HG03520 (cell line): ENCODE measurements around the gene COL5A3.
"Not testable (repeated sequence)": the region's sequence is repeated elsewhere in the genome, so short reads cannot be mapped to it uniquely, and the experiment has no call there.

Experiments used
- ATAC-seq: cut with Tn5 transposase; IDR thresholded peaks from one replicate; pipeline ENCODE4 v1.9.1; 2021; ENCODE audit warnings: mild to moderate bottlenecking, moderate library complexity; ENCODE audit not compliant: unreplicated experiment

The COL5A3 gene

GRCh38 chr19:10010247-10010691 is at the start of gene COL5A3:
Gene COL5A3, minus strand, starts transcription at chr19:10010504. Its CDS starts 119 bp downstream, at chr19:10010385.
- no peak for ATAC-seq

DNA sequence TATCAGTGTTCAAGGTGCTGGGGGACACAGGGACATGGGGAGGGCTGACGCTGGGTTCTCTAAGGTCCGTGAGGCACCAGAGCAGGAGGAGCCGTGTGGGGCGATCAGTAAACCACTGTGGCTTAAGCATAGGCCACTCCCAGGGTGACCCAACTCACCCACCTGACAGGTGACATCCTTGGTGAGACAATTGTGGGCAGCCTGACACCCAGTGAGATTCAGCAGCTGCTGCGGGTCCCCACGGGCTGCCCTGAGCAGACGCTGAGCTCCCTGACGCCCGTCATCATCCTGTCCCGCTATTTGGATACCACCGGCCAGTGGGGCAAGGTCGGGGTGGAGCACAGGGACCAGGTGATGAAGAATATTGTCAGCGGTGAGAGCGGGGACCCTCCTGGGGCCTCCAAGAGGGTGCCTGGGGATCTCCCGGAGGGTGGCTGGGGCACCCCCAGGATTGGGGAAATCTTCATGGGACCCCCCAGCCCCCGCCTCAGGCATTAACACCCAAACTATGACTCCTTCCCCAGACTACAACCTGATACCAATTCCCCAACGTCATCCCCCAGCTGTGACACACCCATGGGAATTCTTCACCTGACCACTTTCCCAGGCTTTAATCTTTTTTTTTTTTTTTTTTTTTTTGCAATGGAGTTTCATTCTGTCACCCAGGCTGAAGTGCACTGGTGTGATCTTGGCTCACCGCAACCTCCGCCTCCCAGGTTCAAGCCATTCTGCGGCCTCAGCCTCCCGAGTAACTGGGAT is 42.5 kb upstream of the COL5A3 start:
- no peak for ATAC-seq

DNA sequence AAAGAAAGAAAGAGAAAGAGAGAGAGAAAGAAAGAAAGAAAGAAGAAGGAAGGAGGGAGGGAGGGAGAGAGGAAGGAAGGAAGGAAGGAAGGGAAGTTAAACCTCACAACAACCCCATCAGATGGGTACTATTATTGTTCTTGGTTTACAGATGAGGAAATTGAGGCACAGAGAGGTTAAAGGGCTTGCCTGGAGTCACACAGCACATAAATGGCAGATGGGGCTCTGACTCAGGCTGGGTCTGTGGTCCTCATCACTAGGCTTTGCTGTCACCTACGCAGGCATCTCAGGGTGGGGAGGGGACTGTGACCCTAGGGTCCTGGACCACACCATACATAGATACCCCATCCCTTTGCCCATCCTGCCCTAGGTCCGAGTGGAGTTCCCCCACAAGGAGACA is 39.3 kb upstream of the COL5A3 start:
- no peak for ATAC-seq

DNA sequence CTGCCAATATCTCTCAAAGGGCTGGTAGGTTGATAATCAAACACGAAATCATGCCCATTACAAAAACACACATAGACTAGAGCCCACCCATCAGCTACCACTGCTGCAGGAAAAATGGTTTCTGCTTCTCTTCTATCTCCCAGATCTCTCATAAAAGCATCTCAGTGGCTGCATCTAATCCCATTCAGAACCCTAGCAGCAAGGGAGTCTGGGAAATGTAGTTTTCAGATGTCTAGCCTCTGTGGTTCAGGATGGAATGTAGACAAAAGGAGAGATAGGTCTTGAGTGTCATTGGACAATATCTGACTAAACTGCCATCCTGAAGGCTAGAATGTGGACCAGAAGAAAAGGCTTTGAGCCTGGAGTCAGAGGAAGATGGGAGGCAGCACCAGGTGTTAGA is 35.1 kb upstream of the COL5A3 start:
- no peak for ATAC-seq

GRCh38 chr19:10044390-10044789 is 34.1 kb upstream of the COL5A3 start:
- ATAC-seq: no peak

DNA sequence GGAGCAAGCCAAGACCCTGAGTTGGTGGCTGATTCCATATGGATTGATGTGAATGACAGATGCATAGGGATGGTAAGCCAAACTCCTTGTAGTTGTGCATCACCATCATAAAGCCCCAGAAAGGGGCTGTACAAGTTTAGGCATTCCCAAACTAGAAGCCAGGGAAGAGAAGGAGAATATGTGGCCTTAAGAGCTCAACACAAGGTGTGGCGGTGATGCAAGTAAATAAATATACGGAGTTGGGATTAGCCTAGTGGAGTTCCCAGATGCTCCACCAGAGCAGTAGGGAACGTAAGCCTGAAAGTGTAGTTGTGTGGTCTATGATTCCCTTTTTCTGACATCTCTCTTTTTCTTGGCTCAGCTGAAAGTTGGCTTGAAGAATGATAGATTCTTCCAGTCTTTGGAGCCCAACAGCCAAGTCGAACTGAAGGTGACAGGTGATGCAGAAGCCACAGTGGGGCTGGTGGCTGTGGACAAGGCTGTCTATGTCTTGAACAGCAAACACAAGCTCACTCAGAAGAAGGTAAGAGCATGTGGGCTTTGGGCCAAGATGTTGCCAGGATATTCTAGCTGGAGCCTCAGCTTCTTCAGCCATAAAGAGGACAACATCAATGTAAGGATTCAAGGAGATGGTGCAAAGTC is 33.1 kb upstream of the COL5A3 start:
- no peak for ATAC-seq

GRCh38 chr19:10037809-10038208 is 27.5 kb upstream of the COL5A3 start:
- no peak for ATAC-seq

GRCh38 chr19:10037367-10037766 is 27.1 kb upstream of the COL5A3 start:
- ATAC-seq: no peak

DNA sequence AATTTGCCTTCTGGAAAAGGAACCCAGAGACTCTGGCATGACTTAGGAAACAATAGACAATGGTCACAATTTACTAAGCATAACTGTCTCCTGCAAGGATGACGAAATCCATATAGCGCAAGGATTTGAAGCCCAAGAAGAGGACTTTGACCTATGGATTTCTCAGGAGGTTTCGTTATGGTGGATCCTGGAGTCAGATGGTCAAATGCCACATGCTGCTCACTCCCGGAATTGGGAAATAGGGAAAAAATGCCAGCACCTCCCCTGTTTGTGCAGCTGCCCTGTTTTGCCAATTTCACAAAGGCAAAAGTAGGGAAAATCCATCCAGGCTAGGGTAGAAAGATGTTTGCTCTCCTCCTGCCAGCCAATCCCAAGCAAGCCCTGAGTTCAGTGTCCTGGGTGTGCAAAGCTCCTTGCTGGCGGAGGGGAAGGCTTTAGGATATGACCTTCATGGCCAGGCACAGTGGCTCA is 26.3 kb upstream of the COL5A3 start:
- no peak for ATAC-seq

DNA sequence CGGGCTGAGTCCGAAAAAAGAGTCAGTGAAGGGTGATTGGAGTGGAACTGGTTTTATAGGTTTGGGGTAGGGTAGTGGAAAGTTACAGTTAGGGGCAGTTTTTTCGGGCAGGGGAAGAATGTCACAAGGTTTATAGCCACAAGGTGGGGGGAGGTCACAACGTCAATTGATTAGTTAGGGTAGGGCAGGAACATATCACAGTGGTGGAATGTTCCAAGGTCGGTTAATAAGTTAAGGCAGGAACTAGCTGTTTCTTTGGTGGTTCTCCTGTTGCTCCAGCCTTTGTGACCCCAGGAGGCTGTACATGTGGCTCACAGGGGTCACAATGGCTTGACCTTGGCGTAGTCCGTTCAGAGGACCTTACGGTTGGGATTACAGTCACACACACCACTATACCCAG is 23.3 kb upstream of the COL5A3 start:
- no peak for ATAC-seq

GRCh38 chr19:10027158-10027997 is 17.1 kb upstream of the COL5A3 start:
- no peak for ATAC-seq

- no peak for ATAC-seq
Observed at GRCh38 chr19:10026744-10027143, 16.4 kb upstream of the COL5A3 start.

GRCh38 chr19:10023096-10023495 is 12.8 kb upstream of the COL5A3 start:
- ATAC-seq: not testable (repeated sequence)

- ATAC-seq: no peak
Observed at GRCh38 chr19:10021863-10022262, 11.6 kb upstream of the COL5A3 start.

DNA sequence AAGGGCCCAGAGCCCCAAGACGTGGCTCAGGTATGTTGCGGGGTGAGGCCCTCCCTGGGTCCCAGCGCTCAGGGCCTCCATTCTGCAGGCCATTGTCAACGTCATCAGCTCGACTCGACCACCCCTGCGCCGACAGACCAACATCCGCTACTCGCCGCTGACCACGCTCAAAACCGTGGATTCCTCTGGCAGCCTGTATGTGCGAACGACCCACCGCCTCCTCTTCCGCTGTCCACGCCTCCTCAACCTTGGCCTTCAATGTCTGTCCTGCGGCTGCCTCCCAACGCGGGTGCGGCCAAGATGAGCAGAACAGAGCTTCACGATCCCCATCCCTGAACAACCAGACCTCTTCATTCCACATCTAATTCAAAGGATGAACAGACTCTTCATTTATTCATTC is 11.1 kb upstream of the COL5A3 start:
- ATAC-seq: no peak

GRCh38 chr19:10020851-10021250 is 10.5 kb upstream of the COL5A3 start:
- no peak for ATAC-seq

DNA sequence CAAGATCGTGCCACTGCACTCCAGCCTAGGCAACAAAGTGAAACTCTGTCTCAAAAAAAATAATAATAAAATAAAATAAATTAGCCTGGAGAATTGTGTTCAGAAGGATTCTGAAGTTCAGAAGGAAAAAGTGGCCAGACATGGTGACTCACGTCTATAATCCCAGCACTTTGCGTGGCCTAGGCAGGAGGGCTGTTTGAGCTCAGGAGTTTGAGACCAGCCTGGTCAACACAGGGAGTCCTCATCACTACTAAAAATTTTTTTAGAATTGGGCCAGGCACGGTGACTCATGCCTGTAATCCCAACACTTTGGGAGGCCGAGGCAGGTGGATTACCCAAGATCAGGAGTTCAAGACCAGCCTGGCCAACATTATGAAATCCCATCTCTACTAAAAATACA is 8.9 kb upstream of the COL5A3 start:
- ATAC-seq: no peak

GRCh38 chr19:10018786-10019185 is 8.5 kb upstream of the COL5A3 start:
- no peak for ATAC-seq

DNA sequence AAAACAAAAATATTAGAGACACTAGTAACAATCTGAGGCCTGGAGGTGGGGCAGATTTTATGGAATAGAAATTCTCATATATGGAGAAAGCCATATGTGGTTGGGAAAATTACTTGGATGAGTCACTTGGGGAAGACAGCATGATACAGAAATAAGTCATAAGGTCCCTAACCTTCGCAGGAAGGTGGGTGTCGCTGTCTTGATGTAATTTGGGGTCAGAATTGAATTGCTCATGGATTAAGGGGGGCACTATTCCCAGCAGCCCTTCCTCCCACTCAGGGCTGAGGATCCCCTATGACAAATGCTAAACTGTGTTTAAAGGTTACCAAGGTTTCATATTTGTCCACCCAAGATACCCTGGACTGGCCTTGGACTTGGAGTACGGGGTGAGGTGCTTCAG is 8.0 kb upstream of the COL5A3 start:
- no peak for ATAC-seq

GRCh38 chr19:10013834-10014618 is 3.7 kb upstream of the COL5A3 start:
- no peak for ATAC-seq

- ATAC-seq: no peak
Observed at GRCh38 chr19:10013316-10013715, 3.0 kb upstream of the COL5A3 start, which contains the start of gene RDH8. Gene RDH8, plus strand, starts transcription at chr19:10013483. Its CDS starts 15 bp downstream, at chr19:10013498.
